Fibroblast of lung (primary cell): ENCODE data around the gene TMEM178A.

ENCODE experiments used
- CTCF ChIP-seq, 2 donors: IDR thresholded peaks in 1 of 2; conservative IDR thresholded peaks in 1 of 2; 1 replicate in 1 of 2; 2 replicates in 1 of 2; pipeline ENCODE4 v1.5.1; 2011 to 2012; ENCODE audit warnings: low read length in 2 of 2, control low read depth in 1 of 2, inconsistent platforms in 1 of 2, low read depth in 1 of 2, mild to moderate bottlenecking in 1 of 2
- EZH2 ChIP-seq: IDR thresholded peaks from 2 replicates; pipeline ENCODE4 v1.5.1; 2012; ENCODE audit warnings: low read length, control low read depth, mild to moderate bottlenecking; ENCODE audit errors: missing control alignments

GRCh38 chr2:39706945-39707344 lies 41.2 kb downstream of the TMEM178A start:
- TF ChIP-seq CTCF (conservative IDR thresholded peaks at IDR 0.05 in 1 of 2, IDR thresholded peaks at IDR 0.05 in 1 of 2; ENCODE audit: low read depth in 1 of 2, low read length in 2 of 2) (no peak), EZH2 (no peak)
